Gastroesophageal sphincter (tissue), 4 donors: ENCODE results near the gene SLC9B2. TPM values are rescaled to one million over a fixed set of nuclear protein-coding genes. Genes with fewer than 3 reads are reported as not detected.
A peak's percentile ranks its signal among the peaks of the same experiment; 100 is the strongest.

Experiments
- ATAC-seq: fragments of 150-250 bp; one replicate; pipeline ENCODE4 v1.9.1; 2016; ENCODE audit warnings: mild to moderate bottlenecking, moderate library complexity
- H3K27ac ChIP-seq, 4 donors: fragments of 200-600 bp; sonication (generic) in 3 of 4; 1 replicate in 3 of 4; 2 replicates in 1 of 4; pipeline ENCODE4 v1.5.1; 2016 to 2019
- H3K27me3 ChIP-seq: fragments of 200-600 bp; sonication (generic); one replicate; pipeline ENCODE4 v1.5.1; 2019
- H3K36me3 ChIP-seq, 2 donors: fragments of 200-600 bp; sonication (generic); one replicate each; pipeline ENCODE4 v1.5.1; 2019; ENCODE audit warnings: control low read depth in 1 of 2
- H3K4me1 ChIP-seq, 3 donors: fragments of 200-600 bp; sonication (generic); 1 replicate in 2 of 3; 2 replicates in 1 of 3; pipeline ENCODE4 v1.5.1; 2016 to 2019; ENCODE audit warnings: control low read depth in 2 of 3
- H3K4me3 ChIP-seq, 2 donors: fragments of 200-600 bp; sonication (generic); one replicate each; pipeline ENCODE4 v1.5.1; 2019; ENCODE audit warnings: mild to moderate bottlenecking in 1 of 2, moderate library complexity in 1 of 2
- H3K9me3 ChIP-seq, 3 donors: fragments of 200-600 bp; sonication (generic); one replicate each; pipeline ENCODE4 v1.5.1; 2017 to 2019; ENCODE audit warnings: control low read depth in 2 of 3
- EP300 ChIP-seq: sonication (generic); formaldehyde crosslinking; IDR thresholded peaks from one replicate; pipeline ENCODE4 v1.6.1; 2017; ENCODE audit warnings: antibody characterized with exemption, mild to moderate bottlenecking
- POLR2A ChIP-seq, 2 donors: fragments of 450-650 bp; IDR thresholded peaks; one replicate each; pipeline ENCODE4 v1.6.1; 2017; ENCODE audit warnings: antibody characterized with exemption in 2 of 2, mild to moderate bottlenecking in 2 of 2, moderate library complexity in 1 of 2
- POLR2AphosphoS5 ChIP-seq: sonication (generic); formaldehyde crosslinking; IDR thresholded peaks from one replicate; pipeline ENCODE4 v1.6.1; 2017; ENCODE audit warnings: antibody characterized with exemption
- WGBS, 2 donors: methylation state at CpG; one replicate each; pipeline ENCODE4 v1.1.5; 2018; ENCODE audit warnings: low coverage in 1 of 2; 5-methylcytosine and 5-hydroxymethylcytosine counted together
- total RNA-seq, 4 donors: library from RNA; depleted of rRNA; stranded (reverse); fragments of >200 nt; gene quantifications; one replicate each; pipeline ENCODE4 v1.1.0, GENCODE V29; 2016
- TF ChIP-seq, protein P1 (sequence below), 4 experiments: fragments of 200-600 bp in 2 of 4; fragments of 450-650 bp in 2 of 4; sonication (generic) in 1 of 4; IDR thresholded peaks; one replicate each; pipeline ENCODE4 v1.5.1; 2017 to 2019; ENCODE audit warnings: antibody characterized with exemption in 4 of 4, mild to moderate bottlenecking in 2 of 4, moderate library complexity in 2 of 4

Gene SLC9B2
- total RNA-seq, 4 donors from 2014 or later, result 14.3 to 24.9 (median 20.2) TPM

DNA sequence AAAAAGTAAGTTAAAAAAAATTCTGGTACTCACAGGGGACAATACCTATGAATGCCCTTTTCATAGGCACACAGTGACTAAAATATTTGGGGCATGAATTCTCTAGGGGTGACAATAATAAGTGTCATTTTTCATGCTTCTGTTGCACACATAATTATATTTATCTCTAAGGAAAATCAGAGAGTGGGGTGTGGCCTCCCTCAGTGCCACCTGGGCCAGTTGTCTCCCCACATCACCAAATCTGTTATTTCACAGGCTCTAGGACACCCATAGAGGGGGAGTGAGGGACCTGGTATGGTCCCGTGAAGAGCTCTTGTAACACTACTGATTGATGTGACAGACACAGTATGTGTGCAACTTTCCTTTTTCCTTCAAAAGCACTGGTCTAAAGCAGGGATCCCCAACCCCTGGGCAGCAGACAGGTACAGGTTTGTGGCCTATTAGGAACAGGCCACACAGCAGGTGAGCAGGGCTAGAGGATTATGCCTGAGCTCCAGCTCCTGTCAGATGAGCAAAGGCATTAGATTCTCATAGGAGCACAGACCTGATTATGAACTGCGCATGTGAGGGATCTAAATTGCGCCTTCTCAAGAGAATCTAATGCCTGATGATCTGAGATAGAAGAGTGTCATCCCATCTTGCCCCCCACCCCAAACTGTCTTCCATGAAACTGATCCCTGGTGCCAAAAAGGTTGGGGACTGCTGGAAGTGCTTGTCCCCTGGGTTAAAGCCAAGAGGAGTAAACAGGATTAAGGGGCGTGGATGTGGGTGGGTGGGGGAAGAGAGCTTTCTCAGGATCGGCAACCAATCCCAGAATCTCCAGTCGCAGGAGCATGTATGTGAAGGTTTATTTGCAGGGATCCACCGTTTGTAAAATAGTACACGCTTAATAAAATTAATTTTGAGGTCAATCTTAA is 57.9 kb downstream of the SLC9B2 start:
- H3K9me3 ChIP-seq, result no peaks in the 10 kb centered on the region
- peak overlapping the region; percentile 51 to 52 for H3K4me3 ChIP-seq
- TF ChIP-seq, protein P1, sequence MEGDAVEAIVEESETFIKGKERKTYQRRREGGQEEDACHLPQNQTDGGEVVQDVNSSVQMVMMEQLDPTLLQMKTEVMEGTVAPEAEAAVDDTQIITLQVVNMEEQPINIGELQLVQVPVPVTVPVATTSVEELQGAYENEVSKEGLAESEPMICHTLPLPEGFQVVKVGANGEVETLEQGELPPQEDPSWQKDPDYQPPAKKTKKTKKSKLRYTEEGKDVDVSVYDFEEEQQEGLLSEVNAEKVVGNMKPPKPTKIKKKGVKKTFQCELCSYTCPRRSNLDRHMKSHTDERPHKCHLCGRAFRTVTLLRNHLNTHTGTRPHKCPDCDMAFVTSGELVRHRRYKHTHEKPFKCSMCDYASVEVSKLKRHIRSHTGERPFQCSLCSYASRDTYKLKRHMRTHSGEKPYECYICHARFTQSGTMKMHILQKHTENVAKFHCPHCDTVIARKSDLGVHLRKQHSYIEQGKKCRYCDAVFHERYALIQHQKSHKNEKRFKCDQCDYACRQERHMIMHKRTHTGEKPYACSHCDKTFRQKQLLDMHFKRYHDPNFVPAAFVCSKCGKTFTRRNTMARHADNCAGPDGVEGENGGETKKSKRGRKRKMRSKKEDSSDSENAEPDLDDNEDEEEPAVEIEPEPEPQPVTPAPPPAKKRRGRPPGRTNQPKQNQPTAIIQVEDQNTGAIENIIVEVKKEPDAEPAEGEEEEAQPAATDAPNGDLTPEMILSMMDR (IDR thresholded peaks at IDR 0.05), result no peak
- TF ChIP-seq POLR2A (IDR thresholded peaks at IDR 0.05) (no peak), EP300 (no peak), POLR2AphosphoS5 (no peak)
- WGBS, 2 donors, result 31 to 62% methylated on average over 5 to 7 of the region's 8 CpGs
- no peaks in the 10 kb centered on the region for H3K36me3 ChIP-seq
- no peaks in the 10 kb centered on the region for H3K27me3 ChIP-seq
- peak; percentile 34 for ATAC-seq
- peak overlapping the region; percentile 89 to 92 (median 90) for H3K27ac ChIP-seq
- H3K4me1 ChIP-seq, result peaks cover 4 to 16% (median 6%) of the 10 kb centered on the region in 3 donors

DNA sequence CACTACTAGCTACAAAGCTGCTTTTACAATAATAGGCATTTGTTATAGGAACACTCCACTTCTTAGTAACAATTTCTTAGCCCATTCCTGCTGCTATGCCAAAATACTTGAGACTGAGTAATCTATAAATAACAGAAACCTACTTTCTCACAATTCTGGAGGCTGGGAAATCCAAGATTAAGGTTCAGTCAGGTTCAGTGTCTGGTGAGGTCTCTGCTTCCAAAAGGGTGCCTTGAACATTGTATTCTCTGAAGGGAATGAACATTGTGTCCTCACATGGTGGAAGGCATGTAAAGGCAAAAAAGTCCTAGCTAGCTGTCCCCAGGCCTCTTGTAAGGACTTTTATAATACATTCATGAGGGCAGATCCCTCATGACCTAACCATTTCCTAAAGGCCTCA is 64.0 kb downstream of the SLC9B2 start:
- Histone ChIP-seq H3K36me3 (no peaks in the 10 kb centered on the region), H3K4me3 (no peak overlapping the region), H3K4me1 (peaks cover 8 to 28% (median 16%) of the 10 kb centered on the region in 3 donors), H3K27ac (peak overlapping the region; percentile 74 to 83 (median 76)), H3K27me3 (no peaks in the 10 kb centered on the region), H3K9me3 (no peaks in the 10 kb centered on the region)
- ATAC-seq, result peak; percentile 67
- TF ChIP-seq POLR2AphosphoS5, result peak; percentile 44
- TF ChIP-seq, protein P1 (IDR thresholded peaks at IDR 0.05), result no peak

DNA sequence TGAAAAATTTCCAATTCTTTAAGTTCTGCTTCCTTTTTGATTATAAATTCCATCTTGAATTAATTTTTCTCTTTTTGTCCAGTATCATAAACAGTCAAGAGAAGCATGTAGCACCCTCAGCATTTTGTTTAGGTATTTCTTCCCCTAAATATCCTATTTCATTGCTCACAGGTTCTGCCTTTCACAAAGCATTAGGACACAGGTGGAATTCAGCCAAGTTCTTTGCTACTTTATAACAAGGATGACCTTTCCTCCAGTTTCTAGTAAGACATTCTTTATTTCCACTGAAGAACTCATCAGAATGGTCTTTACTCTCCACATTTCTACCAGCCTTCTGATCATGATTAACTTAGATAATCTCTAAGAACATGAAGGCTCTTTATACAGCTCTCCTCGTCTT is 64.5 kb downstream of the SLC9B2 start:
- Histone ChIP-seq H3K4me3 (no peak overlapping the region), H3K36me3 (no peaks in the 10 kb centered on the region), H3K27ac (peak overlapping the region; percentile 74 to 83 (median 76)), H3K4me1 (peaks cover 8 to 28% (median 16%) of the 10 kb centered on the region in 3 donors), H3K9me3 (no peaks in the 10 kb centered on the region), H3K27me3 (no peaks in the 10 kb centered on the region)
- TF ChIP-seq POLR2A (IDR thresholded peaks at IDR 0.05) (no peak), POLR2AphosphoS5 (peak; percentile 33)
- ATAC-seq, result peak; percentile 60
- WGBS, 2 donors, result 16 to 57% methylated on average over 1 of the region's 1 CpG

DNA sequence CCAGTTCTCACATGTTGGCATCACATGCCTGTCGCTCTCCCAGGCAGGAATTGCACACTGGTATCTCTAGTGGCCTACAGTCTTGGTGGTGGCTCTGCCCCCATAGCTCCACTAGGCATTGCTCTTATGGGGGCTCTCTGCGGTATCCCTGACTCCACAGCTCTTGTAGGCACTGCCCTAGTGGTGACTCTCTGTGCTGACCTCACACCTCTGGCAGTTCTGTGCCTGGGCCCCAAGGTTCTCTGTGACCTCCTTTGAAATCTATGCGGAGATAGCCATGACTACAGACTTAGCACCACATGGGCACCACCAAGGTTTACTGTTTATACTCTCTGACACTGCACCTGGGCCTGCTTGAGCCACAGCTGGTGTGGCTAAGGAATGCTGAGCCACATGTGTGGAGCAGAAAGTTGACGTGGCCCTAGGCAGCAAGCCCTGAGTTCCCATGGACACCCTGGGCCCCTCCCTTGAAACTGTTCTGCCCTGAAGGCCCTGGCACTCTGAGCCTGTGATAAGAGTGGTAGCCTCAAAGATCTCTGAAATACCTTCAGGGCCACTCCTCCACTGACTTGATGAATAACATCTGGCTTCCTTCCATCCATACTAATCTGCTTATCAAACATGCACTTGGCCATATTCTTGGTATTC is 65.1 kb downstream of the SLC9B2 start:
- no peak for ATAC-seq
- TF ChIP-seq, protein P1 (IDR thresholded peaks at IDR 0.05), result no peak
- TF ChIP-seq POLR2AphosphoS5 (no peak), EP300 (no peak), POLR2A (IDR thresholded peaks at IDR 0.05) (no peak)
- peak overlapping the region; percentile 74 to 83 (median 76) for H3K27ac ChIP-seq
- no peaks in the 10 kb centered on the region for H3K27me3 ChIP-seq
- no peak overlapping the region for H3K4me3 ChIP-seq
- no peaks in the 10 kb centered on the region for H3K9me3 ChIP-seq
- peaks cover 8 to 28% (median 16%) of the 10 kb centered on the region in 3 donors for H3K4me1 ChIP-seq
- 20 to 93% methylated on average over 1 to 2 of the region's 4 CpGs for WGBS, 2 donors
- H3K36me3 ChIP-seq, result no peaks in the 10 kb centered on the region

DNA sequence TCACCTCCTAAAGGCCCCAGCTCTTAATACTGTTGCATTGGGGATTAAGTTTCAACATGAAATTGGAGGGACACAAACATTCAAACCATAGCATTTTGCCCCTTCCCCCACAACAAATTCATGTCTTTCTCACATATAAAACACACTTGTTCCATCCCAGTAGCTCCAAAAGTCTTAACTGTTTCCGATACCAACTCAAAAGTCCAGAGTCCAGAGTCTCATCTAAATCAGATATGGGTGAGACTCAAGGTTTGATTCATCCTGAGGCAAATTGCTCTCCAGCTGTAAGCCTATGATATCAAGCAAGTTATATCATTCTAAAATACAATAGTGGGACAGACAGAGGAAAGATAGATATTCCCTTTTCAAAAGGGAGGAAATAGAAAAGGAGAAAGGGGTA is 65.8 kb downstream of the SLC9B2 start:
- WGBS, 2 donors, result 60 to 100% methylated on average over 1 of the region's 1 CpG
- TF ChIP-seq POLR2A (IDR thresholded peaks at IDR 0.05), result no peak
- no peak for TF ChIP-seq POLR2AphosphoS5
- no peak for TF ChIP-seq EP300
- TF ChIP-seq, protein P1 (IDR thresholded peaks at IDR 0.05), result no peak
- peaks cover 8 to 28% (median 16%) of the 10 kb centered on the region in 3 donors for H3K4me1 ChIP-seq
- H3K27me3 ChIP-seq, result no peaks in the 10 kb centered on the region
- H3K9me3 ChIP-seq, result no peaks in the 10 kb centered on the region
- H3K36me3 ChIP-seq, result no peaks in the 10 kb centered on the region
- no peak overlapping the region for H3K4me3 ChIP-seq
- H3K27ac ChIP-seq, result peak overlapping the region in 3 of 4 donors; percentile 74 to 83 (median 74)
- ATAC-seq, result no peak
